ENCODE measurements around the gene GPALPP1.

- no peak for TF ChIP-seq NFIC (IDR thresholded peaks at IDR 0.05; ENCODE audit: borderline replicate concordance)
- TF ChIP-seq GABPA (IDR thresholded peaks at IDR 0.05; ENCODE audit: low read depth): no peak
- no peak for TF ChIP-seq TCF12 (IDR thresholded peaks at IDR 0.05)
- no peak for TF ChIP-seq YY1 (IDR thresholded peaks at IDR 0.05; ENCODE audit: low read depth)
Observed at GRCh38 chr13:45073809-45074208, 84.5 kb downstream of the GPALPP1 start.
